ENCODE results near the gene NCOA4. TPM values are rescaled to one million over a fixed set of nuclear protein-coding genes. Genes with fewer than 3 reads are reported as not detected.

Gene NCOA4
- total RNA-seq, 1 donor from 2014 or later, result 187 TPM

DNA sequence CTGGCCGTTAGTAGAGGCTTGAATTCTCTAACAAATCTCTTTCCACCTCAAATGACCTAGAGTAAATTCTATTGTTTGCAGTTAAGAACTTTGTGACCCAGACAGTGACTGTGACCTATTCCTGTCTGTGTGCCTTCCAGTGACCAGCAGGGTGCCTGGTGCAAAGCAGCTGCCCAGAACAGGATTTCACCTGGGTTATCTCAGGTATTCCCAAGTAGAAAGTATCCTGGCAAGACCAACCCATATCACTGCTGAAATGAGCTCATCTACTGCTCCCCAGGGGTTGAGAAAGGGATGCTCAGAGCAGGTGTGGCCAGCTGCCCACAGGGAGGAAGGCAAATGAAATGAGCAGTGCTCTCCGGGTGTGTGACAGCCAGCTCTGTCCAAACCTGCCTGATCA lies 17.7 kb upstream of the NCOA4 start:
- Histone ChIP-seq H3K27ac (no peak overlapping the region), H3K27me3 (no peaks in the 10 kb centered on the region), H3K9me3 (no peaks in the 10 kb centered on the region), H3K4me1 (no peaks in the 10 kb centered on the region), H3K36me3 (no peaks in the 10 kb centered on the region), H3K4me3 (no peak overlapping the region)
- DNase-seq (no peak), ATAC-seq (no peak)
- TF ChIP-seq, protein P1, sequence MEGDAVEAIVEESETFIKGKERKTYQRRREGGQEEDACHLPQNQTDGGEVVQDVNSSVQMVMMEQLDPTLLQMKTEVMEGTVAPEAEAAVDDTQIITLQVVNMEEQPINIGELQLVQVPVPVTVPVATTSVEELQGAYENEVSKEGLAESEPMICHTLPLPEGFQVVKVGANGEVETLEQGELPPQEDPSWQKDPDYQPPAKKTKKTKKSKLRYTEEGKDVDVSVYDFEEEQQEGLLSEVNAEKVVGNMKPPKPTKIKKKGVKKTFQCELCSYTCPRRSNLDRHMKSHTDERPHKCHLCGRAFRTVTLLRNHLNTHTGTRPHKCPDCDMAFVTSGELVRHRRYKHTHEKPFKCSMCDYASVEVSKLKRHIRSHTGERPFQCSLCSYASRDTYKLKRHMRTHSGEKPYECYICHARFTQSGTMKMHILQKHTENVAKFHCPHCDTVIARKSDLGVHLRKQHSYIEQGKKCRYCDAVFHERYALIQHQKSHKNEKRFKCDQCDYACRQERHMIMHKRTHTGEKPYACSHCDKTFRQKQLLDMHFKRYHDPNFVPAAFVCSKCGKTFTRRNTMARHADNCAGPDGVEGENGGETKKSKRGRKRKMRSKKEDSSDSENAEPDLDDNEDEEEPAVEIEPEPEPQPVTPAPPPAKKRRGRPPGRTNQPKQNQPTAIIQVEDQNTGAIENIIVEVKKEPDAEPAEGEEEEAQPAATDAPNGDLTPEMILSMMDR (IDR thresholded peaks at IDR 0.05), result no peak
- intact Hi-C loops (cut with DNase I), result no loop called here

- Histone ChIP-seq H3K27me3 (no peaks in the 10 kb centered on the region), H3K27ac (no peak within 1 kb of the TSS), H3K36me3 (no peaks in the 10 kb centered on the region), H3K4me3 (no peak within 1 kb of the TSS), H3K4me1 (no peaks in the 10 kb centered on the region), H3K9me3 (no peaks in the 10 kb centered on the region)
- intact Hi-C loops (cut with DNase I), result no loop called here
- DNase-seq (no peak), ATAC-seq (no peak)
- TF ChIP-seq, protein P1 (IDR thresholded peaks at IDR 0.05), result no peak
Measured at GRCh38 chr10:46046261-46046660, 15.8 kb upstream of the NCOA4 start, which contains the start of gene MSMB. MSMB (minus strand) TSS chr10:46046269; CDS start chr10:46046237, 32 bp downstream.

GRCh38 chr10:46042527-46042926 lies 12.1 kb upstream of the NCOA4 start:
- no peak for ATAC-seq
- TF ChIP-seq, protein P1 (IDR thresholded peaks at IDR 0.05), result no peak

DNA sequence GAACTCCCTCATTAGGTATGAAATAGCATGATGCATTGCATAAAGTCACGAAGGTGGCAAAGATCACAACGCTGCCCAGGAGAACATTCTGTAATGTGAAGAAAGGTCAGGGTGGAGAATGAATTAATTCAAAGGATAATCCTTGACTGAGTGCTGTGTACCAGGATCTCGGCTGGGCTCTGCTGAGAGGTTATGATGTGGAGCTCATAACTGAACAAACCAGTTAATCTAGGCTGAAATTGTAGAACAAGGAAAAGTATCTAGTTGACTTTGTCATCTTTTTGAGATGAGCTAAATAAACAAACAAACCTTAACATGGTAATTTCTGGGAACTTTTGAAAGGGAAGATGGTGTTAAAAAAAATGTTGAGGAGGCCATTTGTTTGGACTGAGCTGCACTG lies 9.6 kb upstream of the NCOA4 start:
- H3K27ac ChIP-seq, result no peak overlapping the region
- no peak overlapping the region for H3K4me3 ChIP-seq
- intact Hi-C loops (cut with DNase I), result no loop called here
- DNase-seq, result no peak
- no peaks in the 10 kb centered on the region for H3K36me3 ChIP-seq
- no peaks in the 10 kb centered on the region for H3K27me3 ChIP-seq
- TF ChIP-seq, protein P1 (IDR thresholded peaks at IDR 0.05), result no peak
- no peak for ATAC-seq
- H3K4me1 ChIP-seq, result no peaks in the 10 kb centered on the region
- no peaks in the 10 kb centered on the region for H3K9me3 ChIP-seq

More at GRCh38 chr10:46042527-46042926, 12.1 kb upstream of the NCOA4 start:
- no peaks in the 10 kb centered on the region for H3K27me3 ChIP-seq
- no peak for DNase-seq
- H3K4me1 ChIP-seq, result no peaks in the 10 kb centered on the region
- no peak overlapping the region for H3K4me3 ChIP-seq
- no peaks in the 10 kb centered on the region for H3K36me3 ChIP-seq
- H3K27ac ChIP-seq, result no peak overlapping the region
- intact Hi-C loops (cut with DNase I), result no loop called here
- no peaks in the 10 kb centered on the region for H3K9me3 ChIP-seq

DNA sequence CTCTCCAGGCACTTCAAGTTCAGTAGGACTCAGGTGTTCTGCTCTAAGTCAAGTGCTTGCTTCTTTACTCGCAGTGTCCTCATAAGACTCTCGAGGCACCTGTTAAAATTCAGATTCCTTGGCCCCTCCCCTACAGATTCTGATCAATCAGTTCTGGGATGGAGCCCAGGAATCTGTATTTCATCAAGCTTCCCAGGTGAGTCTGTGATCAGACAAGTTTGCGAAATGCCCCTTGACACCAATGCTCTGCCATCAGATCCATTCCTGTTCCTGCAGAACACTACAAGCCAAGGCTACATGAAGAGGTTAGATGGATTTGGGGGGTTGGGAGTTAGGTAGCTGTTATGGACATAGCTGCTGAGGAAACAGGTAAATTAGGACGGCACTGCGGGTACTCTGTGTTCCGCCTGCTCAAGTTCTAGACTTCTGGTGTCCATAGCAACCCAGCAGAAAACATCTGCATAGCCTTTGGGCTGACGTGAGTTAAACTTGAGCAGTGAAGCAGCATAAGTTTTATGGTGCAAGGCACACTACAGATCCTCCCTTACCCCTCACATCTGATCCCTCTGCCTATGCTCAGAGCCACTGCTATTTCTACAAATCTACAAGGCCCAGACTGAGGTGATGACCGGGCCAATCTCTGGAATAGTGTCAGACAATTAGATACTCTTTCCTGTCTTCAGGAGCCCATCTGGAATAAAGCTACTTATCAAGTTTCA lies 6.8 kb upstream of the NCOA4 start:
- intact Hi-C loops (cut with DNase I), result no loop called here
- ATAC-seq, result no peak

More for the DNA sequence above, 6.8 kb upstream of the NCOA4 start:
- Histone ChIP-seq H3K27me3 (no peaks in the 10 kb centered on the region), H3K4me1 (no peaks in the 10 kb centered on the region), H3K9me3 (no peaks in the 10 kb centered on the region), H3K4me3 (no peak overlapping the region), H3K36me3 (no peaks in the 10 kb centered on the region), H3K27ac (no peak overlapping the region)
- no peak for DNase-seq
- TF ChIP-seq, protein P1 (IDR thresholded peaks at IDR 0.05), result no peak

All from upper lobe of right lung (tissue), 1 donor.